ENCODE data around the gene AFF3. TPM values are rescaled to one million over a fixed set of nuclear protein-coding genes. Genes with fewer than 3 reads are reported as not detected.

Gene AFF3
- total and polyA plus RNA-seq, 2 of the 4 experiments (the other 2 are of a cell fraction), result 12.9 to 14.3 TPM

DNA sequence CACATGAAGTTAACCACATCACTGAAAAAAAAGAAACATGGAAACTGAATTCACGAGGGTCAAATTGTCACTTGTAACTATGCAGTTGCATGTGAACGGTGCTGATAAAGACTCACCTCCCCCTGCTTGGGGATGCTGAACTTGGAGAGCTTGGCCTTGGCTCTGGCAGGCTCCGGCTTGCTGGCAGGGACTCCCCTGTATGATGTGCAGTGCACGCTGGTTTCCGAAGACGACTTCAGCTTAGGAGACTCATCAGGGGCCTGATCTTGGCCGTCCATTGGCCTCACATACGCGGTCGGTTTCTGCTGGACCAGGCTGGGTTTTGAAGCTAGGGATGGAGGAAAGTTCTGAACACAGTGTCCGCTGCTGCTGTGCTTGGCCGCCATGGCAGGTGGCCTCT, 135.9 kb downstream of the AFF3 start:
- no peak overlapping the region for H3K23ac ChIP-seq (ENCODE audit: low read depth, low read length)
- no peak overlapping the region for H3K18ac ChIP-seq (ENCODE audit: low read depth, low read length)
- H3K27ac ChIP-seq (ENCODE audit: insufficient read depth, low read length), result peak overlapping the region; percentile 10; the same call in 1 of the 2 replicates
- peaks cover 13% of the 10 kb centered on the region for H3K9me1 ChIP-seq (ENCODE audit: insufficient read depth, low read length)
- no peak overlapping the region for H3K56ac ChIP-seq (ENCODE audit: extremely low read depth, insufficient read depth, low read length)
- BruUV-seq (replicated peaks), result no TSS peak
- no peak overlapping the region for H3K4me3 ChIP-seq (ENCODE audit: insufficient read depth, low read depth, low read length)
- H4K20me1 ChIP-seq (ENCODE audit: insufficient read depth, low read length), result no peaks in the 10 kb centered on the region
- dilution Hi-C loops (cut with HindIII; ENCODE audit: low sequenced_read_pairs, unreplicated experiment), result no loop called here
- no peak for TF ChIP-seq BHLHE40 (IDR thresholded peaks at IDR 0.05; ENCODE audit: low read depth, low read length)
- no peak for TF ChIP-seq MAFK (IDR thresholded peaks at IDR 0.05; ENCODE audit: low read depth, low read length)
- no peak for TF ChIP-seq RFX5 (IDR thresholded peaks at IDR 0.05; ENCODE audit: low read depth, low read length)
- no peak for TF ChIP-seq USF2 (IDR thresholded peaks at IDR 0.05; ENCODE audit: low read depth, low read length)
- no peak for TF ChIP-seq MXI1 (IDR thresholded peaks at IDR 0.05; ENCODE audit: borderline replicate concordance, low read depth, low read length)
- TF ChIP-seq, protein P1, sequence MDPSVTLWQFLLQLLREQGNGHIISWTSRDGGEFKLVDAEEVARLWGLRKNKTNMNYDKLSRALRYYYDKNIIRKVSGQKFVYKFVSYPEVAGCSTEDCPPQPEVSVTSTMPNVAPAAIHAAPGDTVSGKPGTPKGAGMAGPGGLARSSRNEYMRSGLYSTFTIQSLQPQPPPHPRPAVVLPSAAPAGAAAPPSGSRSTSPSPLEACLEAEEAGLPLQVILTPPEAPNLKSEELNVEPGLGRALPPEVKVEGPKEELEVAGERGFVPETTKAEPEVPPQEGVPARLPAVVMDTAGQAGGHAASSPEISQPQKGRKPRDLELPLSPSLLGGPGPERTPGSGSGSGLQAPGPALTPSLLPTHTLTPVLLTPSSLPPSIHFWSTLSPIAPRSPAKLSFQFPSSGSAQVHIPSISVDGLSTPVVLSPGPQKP (IDR thresholded peaks at IDR 0.05; ENCODE audit: borderline replicate concordance, low read depth, low read length), result no peak
- no peak for TF ChIP-seq MAZ (IDR thresholded peaks at IDR 0.05; ENCODE audit: borderline replicate concordance, low read depth, low read length)
- no peak for TF ChIP-seq FOS (IDR thresholded peaks at IDR 0.05; ENCODE audit: low read depth, low read length)
- TF ChIP-seq RAD21 (IDR thresholded peaks at IDR 0.05; ENCODE audit: low read length), result no peak
- CTCF ChIA-PET, result no interaction called here
- ATAC-seq (ENCODE audit: low read depth), result no peak
- peak overlapping the region; percentile 57 for H4K5ac ChIP-seq (ENCODE audit: low read depth, low read length)
- intact Hi-C loops (cut with micrococcal nuclease), result no loop called here
- H3K36me3 ChIP-seq (ENCODE audit: control insufficient read depth, insufficient read depth, low read length), result peaks cover 30% of the 10 kb centered on the region
- POLR2A ChIA-PET (ENCODE audit: unreplicated experiment), result no interaction called here
- peaks cover 22% of the 10 kb centered on the region for H3K4me1 ChIP-seq (ENCODE audit: control insufficient read depth, insufficient read depth, low read length)
- peak overlapping the region; percentile 60 for H2BK120ac ChIP-seq (ENCODE audit: low read depth, low read length)
- H3K4ac ChIP-seq (ENCODE audit: low read depth, low read length), result peak overlapping the region; percentile 44; the same call in 1 of the 2 replicates
- 92% methylated on average over 9 of the region's 12 CpGs; no CpG with 5 or more reads in 1 of the 2 experiments for WGBS, 2 experiments (ENCODE audit: extremely low coverage in 2 of 2, insufficient read length in 1 of 2)
- H3K79me1 ChIP-seq (ENCODE audit: low read depth in 1 of 2, low read length in 2 of 2), result peaks cover 9 to 27% of the 10 kb centered on the region in 2 experiments; a peak in 3 of 4 replicates
- peak overlapping the region; percentile 14 for H2BK20ac ChIP-seq (ENCODE audit: low read depth, low read length)
- in situ Hi-C loops (cut with MboI; ENCODE audit: low sequenced_read_pairs), result no loop called here
- peak overlapping the region; percentile 68; the same call in 2 of the 3 replicates for H2BK15ac ChIP-seq (ENCODE audit: low read depth, low read length)
- H3K14ac ChIP-seq (replicated peaks; ENCODE audit: low read depth, low read length), result no peak overlapping the region
- DNase-seq, result no peak
- no peaks in the 10 kb centered on the region for H3K9me3 ChIP-seq (ENCODE audit: control insufficient read depth, insufficient read depth, low read length)
- no peak overlapping the region for H3K9ac ChIP-seq (ENCODE audit: low read depth, low read length)
- peak overlapping the region; percentile 31 for H2AK5ac ChIP-seq (ENCODE audit: low read depth, low read length)
- H2AK9ac ChIP-seq (replicated peaks; ENCODE audit: low read depth, low read length, poor library complexity), result no peak overlapping the region
- H4K8ac ChIP-seq (ENCODE audit: low read depth in 2 of 2, low read length in 2 of 2), result 0 out of 4 replicates have a peak overlapping the region, but pooled peaks of 1 of the 2 experiments have one; percentile 12
- peak overlapping the region; percentile 31 for H4K91ac ChIP-seq (ENCODE audit: insufficient read depth, low read depth, low read length)
- H2BK5ac ChIP-seq (ENCODE audit: low read depth, low read length, poor library complexity, severe bottlenecking), result no peak overlapping the region
- no peak overlapping the region for H2AFZ ChIP-seq (replicated peaks; ENCODE audit: low read length, poor library complexity)
- no peaks in the 10 kb centered on the region for H3K27me3 ChIP-seq (ENCODE audit: control insufficient read depth, insufficient read depth, low read length)
- no peak overlapping the region for H3K4me2 ChIP-seq (ENCODE audit: low read depth, low read length)

All from IMR-90 (cell line).